H1 (cell line): ENCODE data around the gene RBMS2. TPM values are rescaled to one million over a fixed set of nuclear protein-coding genes. Genes with fewer than 3 reads are reported as not detected.

Experiments used
- CTCF ChIA-PET: fragments of 300-600 bp; sonication (Branson Sonifier 250); formaldehyde crosslinking; loops from one replicate; lab custom pipeline; 2021; ENCODE audit not compliant: partially characterized antibody; lab: Charles Lee
- POLR2A ChIA-PET: fragments of 300-600 bp; sonication (Branson Sonifier 250); formaldehyde crosslinking; loops from one replicate; lab custom pipeline; 2021; ENCODE audit warnings: inconsistent platforms; ENCODE audit not compliant: partially characterized antibody; lab: Charles Lee
- DNase-seq, 2 experiments: peaks; one replicate each; pipeline versions ENCODE4 v3.0.0 to v3.0.0-alpha.2; 2010 to 2022; ENCODE audit warnings: low spot score in 2 of 2, low read depth in 1 of 2, mixed read lengths in 1 of 2
- FAIRE-seq: peaks from 2 replicates; lab custom pipeline; 2011; peaks lifted over from hg19 to GRCh38; lab: Jason Lieb, UNC
- H2AFZ ChIP-seq: 2 replicates; pipeline ENCODE4 v1.8.1; 2012; ENCODE audit warnings: low read length, inconsistent platforms
- H2AK5ac ChIP-seq: 2 replicates; pipeline ENCODE4 v1.6.1; 2013; ENCODE audit warnings: low read depth, low read length
- H2BK120ac ChIP-seq: replicated peaks from 2 replicates; pipeline ENCODE3; 2013; ENCODE audit warnings: low read depth, low read length, inconsistent platforms
- H2BK12ac ChIP-seq: 2 replicates; pipeline ENCODE4 v1.6.1; 2013; ENCODE audit warnings: low read depth, low read length
- H2BK15ac ChIP-seq: 2 replicates; pipeline ENCODE4 v1.6.1; 2013; ENCODE audit warnings: low read length
- H2BK20ac ChIP-seq: 2 replicates; pipeline ENCODE4 v1.6.1; 2013; ENCODE audit warnings: low read length
- H2BK5ac ChIP-seq: 2 replicates; pipeline ENCODE4 v1.6.1; 2013; ENCODE audit warnings: low read depth, low read length
- H3K14ac ChIP-seq: 2 replicates; pipeline ENCODE4 v1.6.1; 2013; ENCODE audit warnings: inconsistent platforms; ENCODE audit not compliant: insufficient read length
- H3K18ac ChIP-seq: 2 replicates; pipeline ENCODE4 v1.6.1; 2013; ENCODE audit warnings: low read length; ENCODE audit errors: extremely low read depth
- H3K23ac ChIP-seq: 2 replicates; pipeline ENCODE4 v1.6.1; 2013; ENCODE audit warnings: inconsistent platforms; ENCODE audit not compliant: insufficient read length
- H3K23me2 ChIP-seq: 2 replicates; pipeline ENCODE4 v1.6.1; 2013; ENCODE audit warnings: low read depth, low read length
- H3K27ac ChIP-seq: 2 replicates; pipeline ENCODE4 v1.6.1; 2011; ENCODE audit warnings: low read depth, low read length, inconsistent platforms
- H3K27me3 ChIP-seq, 4 experiments: replicated peaks in 1 of 4; 1 replicate in 1 of 4; 2 replicates in 3 of 4; pipeline versions ENCODE4 v1.6.1 to v1.8.1; 2011 to 2013; ENCODE audit warnings: low read length in 3 of 4, mild to moderate bottlenecking in 3 of 4, inconsistent platforms in 2 of 4, mixed read lengths in 2 of 4, moderate library complexity in 1 of 4; ENCODE audit not compliant: control insufficient read depth in 3 of 4, insufficient read depth in 3 of 4; ENCODE audit errors: extremely low read depth in 1 of 4
- H3K36me3 ChIP-seq, 4 experiments: 2 replicates each; pipeline versions ENCODE4 v1.6.1 to v1.8.1; 2011 to 2013; ENCODE audit warnings: mild to moderate bottlenecking in 4 of 4, low read length in 3 of 4, moderate library complexity in 2 of 4, control low read depth in 1 of 4, inconsistent platforms in 1 of 4; ENCODE audit not compliant: insufficient read depth in 4 of 4, control insufficient read depth in 2 of 4
- H3K4ac ChIP-seq: replicated peaks from 2 replicates; pipeline ENCODE3; 2013; ENCODE audit warnings: low read length, low read depth, mixed read lengths, inconsistent platforms; ENCODE audit not compliant: insufficient read length
- H3K4me1 ChIP-seq, 4 experiments: replicated peaks in 1 of 4; 1 replicate in 1 of 4; 2 replicates in 3 of 4; pipeline versions ENCODE4 v1.6.1 to v1.8.1; 2011 to 2013; ENCODE audit warnings: low read length in 3 of 4, inconsistent platforms in 2 of 4, mixed read lengths in 1 of 4; ENCODE audit not compliant: insufficient read depth in 4 of 4, control insufficient read depth in 3 of 4
- H3K4me2 ChIP-seq, 2 experiments: 2 replicates each; pipeline versions ENCODE4 v1.6.1 to v1.8.1; 2011 to 2013; ENCODE audit warnings: low read depth in 2 of 2, low read length in 2 of 2, control low read depth in 1 of 2, inconsistent platforms in 1 of 2, mild to moderate bottlenecking in 1 of 2; ENCODE audit not compliant: insufficient read depth in 1 of 2
- H3K4me3 ChIP-seq, 4 experiments: fragments of 200-600, 300-600 bp in 1 of 4; sonication (generic), shearing (Covaris generic), sonication (Bioruptor Twin) in 1 of 4; 2 replicates each; pipeline versions ENCODE4 v1.5.1 to v1.8.1; 2011 to 2016; ENCODE audit warnings: low read length in 4 of 4, low read depth in 3 of 4, control low read depth in 2 of 4, inconsistent platforms in 2 of 4, mild to moderate bottlenecking in 2 of 4, mixed read lengths in 1 of 4, moderate library complexity in 1 of 4; ENCODE audit not compliant: insufficient read depth in 2 of 4; ENCODE audit errors: extremely low read depth in 1 of 4
- H3K56ac ChIP-seq: replicated peaks from 2 replicates; pipeline ENCODE3; 2013; ENCODE audit warnings: low read depth, mild to moderate bottlenecking, mixed read lengths, low read length, inconsistent platforms; ENCODE audit not compliant: insufficient read length
- H3K79me1 ChIP-seq: 2 replicates; pipeline ENCODE4 v1.6.1; 2013; ENCODE audit warnings: low read depth, low read length, control low read depth
- H3K79me2 ChIP-seq, 2 experiments: 2 replicates each; pipeline versions ENCODE4 v1.6.1 to v1.8.1; 2012 to 2013; ENCODE audit warnings: low read length in 2 of 2, mild to moderate bottlenecking in 2 of 2, inconsistent platforms in 1 of 2; ENCODE audit not compliant: insufficient read depth in 2 of 2, control insufficient read depth in 1 of 2
- H3K9ac ChIP-seq, 4 experiments: replicated peaks in 1 of 4; 1 replicate in 1 of 4; 2 replicates in 3 of 4; pipeline versions ENCODE4 v1.6.1 to v1.8.1; 2011 to 2013; ENCODE audit warnings: low read depth in 3 of 4, low read length in 3 of 4, control low read depth in 2 of 4, mild to moderate bottlenecking in 2 of 4, moderate library complexity in 2 of 4, inconsistent platforms in 1 of 4; ENCODE audit errors: extremely low read depth in 1 of 4
- H3K9me3 ChIP-seq, 2 experiments: 2 replicates each; pipeline versions ENCODE4 v1.6.1 to v1.8.1; 2012 to 2013; ENCODE audit warnings: mild to moderate bottlenecking in 2 of 2, moderate library complexity in 2 of 2, control low read depth in 1 of 2, inconsistent platforms in 1 of 2, low read depth in 1 of 2, low read length in 1 of 2, mixed read lengths in 1 of 2; ENCODE audit not compliant: insufficient read depth in 2 of 2
- H4K20me1 ChIP-seq, 2 experiments: replicated peaks in 1 of 2; 2 replicates each; pipeline versions ENCODE3 to v1.8.1; 2011 to 2013; ENCODE audit warnings: inconsistent platforms in 2 of 2, low read length in 2 of 2, mild to moderate bottlenecking in 1 of 2; ENCODE audit not compliant: insufficient read depth in 2 of 2, control insufficient read depth in 1 of 2
- H4K5ac ChIP-seq: 2 replicates; pipeline ENCODE4 v1.6.1; 2013; ENCODE audit warnings: low read length, low read depth, mixed read lengths, inconsistent platforms; ENCODE audit not compliant: insufficient read length
- H4K8ac ChIP-seq: 2 replicates; pipeline ENCODE4 v1.8.0; 2013; ENCODE audit warnings: mild to moderate bottlenecking, moderate library complexity, low read length, inconsistent platforms; ENCODE audit not compliant: insufficient read depth; ENCODE audit errors: extremely low read depth
- H4K91ac ChIP-seq: replicated peaks from 2 replicates; pipeline ENCODE3; 2013; ENCODE audit warnings: low read length, mixed read lengths, inconsistent platforms; ENCODE audit not compliant: insufficient read length
- CHD2 ChIP-seq: IDR thresholded peaks from 2 replicates; pipeline ENCODE4 v1.6.1; 2012; ENCODE audit warnings: low read length, improper control_type of control experiment
- CTBP2 ChIP-seq: IDR thresholded peaks from 2 replicates; pipeline ENCODE4 v1.7.0; 2011; ENCODE audit warnings: borderline replicate concordance, mild to moderate bottlenecking, moderate library complexity, mixed read lengths, low read length; ENCODE audit not compliant: insufficient read depth, insufficient read length
- HDAC6 ChIP-seq: IDR thresholded peaks from one replicate; pipeline ENCODE4 v1.7.1; 2012; ENCODE audit warnings: low read depth, mild to moderate bottlenecking, inconsistent platforms, low read length, moderate library complexity
- JUN ChIP-seq: IDR thresholded peaks from 2 replicates; pipeline ENCODE4 v1.6.1; 2011; ENCODE audit warnings: low read depth, mild to moderate bottlenecking, improper control_type of control experiment, low read length
- KDM4A ChIP-seq: IDR thresholded peaks from one replicate; pipeline ENCODE4 v1.7.1; 2012; ENCODE audit warnings: low read depth, mild to moderate bottlenecking, moderate library complexity, low read length, inconsistent platforms; ENCODE audit not compliant: severe bottlenecking
- NRF1 ChIP-seq: IDR thresholded peaks from 2 replicates; pipeline ENCODE4 v1.6.1; 2011; ENCODE audit warnings: mild to moderate bottlenecking, low read depth, low read length, improper control_type of control experiment
- POLR2A ChIP-seq, 2 experiments: IDR thresholded peaks; 1 replicate in 1 of 2; 2 replicates in 1 of 2; pipeline ENCODE4 v1.6.1; 2011; ENCODE audit warnings: low read depth in 2 of 2, low read length in 2 of 2, mild to moderate bottlenecking in 2 of 2; ENCODE audit errors: control extremely low read depth in 1 of 2
- POLR2AphosphoS5 ChIP-seq: IDR thresholded peaks from 2 replicates; pipeline ENCODE4 v1.6.1; 2011; ENCODE audit warnings: low read depth, low read length
- RFX5 ChIP-seq: IDR thresholded peaks from 2 replicates; pipeline ENCODE4 v1.6.1; 2011; ENCODE audit warnings: low read depth, low read length, improper control_type of control experiment, borderline replicate concordance
- RXRA ChIP-seq: IDR thresholded peaks from 2 replicates; pipeline ENCODE4 v1.6.1; 2011; ENCODE audit warnings: low read depth, mild to moderate bottlenecking, low read length, moderate library complexity; ENCODE audit not compliant: insufficient read depth
- TEAD4 ChIP-seq: IDR thresholded peaks from 2 replicates; pipeline ENCODE4 v1.6.1; 2012; ENCODE audit warnings: low read depth, low read length, inconsistent platforms, mixed read lengths
- YY1 ChIP-seq: IDR thresholded peaks from 2 replicates; pipeline ENCODE4 v1.6.1; 2011; ENCODE audit warnings: low read depth, mild to moderate bottlenecking, low read length
- WGBS, 2 experiments: shearing (Covaris generic) in 1 of 2; methylation state at CpG; one replicate each; pipeline versions ENCODE4 v1.1.6 to v1.1.7; 2013 to 2015; ENCODE audit warnings: low lambda C conversion rate in 2 of 2, mixed read lengths in 2 of 2, inconsistent platforms in 1 of 2, low coverage in 1 of 2, missing lambda C conversion rate in 1 of 2; ENCODE audit not compliant: insufficient replicate concordance in 2 of 2, insufficient coverage in 1 of 2, insufficient read length in 1 of 2; ENCODE audit errors: extremely low coverage in 1 of 2, missing lambda C conversion rate in 1 of 2; 5-methylcytosine and 5-hydroxymethylcytosine counted together
- polyA plus RNA-seq, 7 experiments: library from polyadenylated mRNA; depleted of rRNA in 3 of 7; stranded (reverse) in 5 of 7; unstranded in 2 of 7; fragments of >200 nt in 5 of 7; fragments of 200-250 nt in 2 of 7; gene quantifications; 1 replicate in 5 of 7; 2 replicates in 1 of 7; 4 replicates in 1 of 7; pipeline versions ENCODE4 v1.2.1 to v1.2.3, GENCODE V29; 2011 to 2013; ENCODE audit warnings: missing spikeins in 2 of 7, mixed read lengths in 2 of 7
- total RNA-seq: library from RNA; stranded (reverse); fragmentation: NEBNext Ultra II Directional; extraction: Animal tissue kit (Norgen Biotek cat#: 25700); gene quantifications from 2 replicates; pipeline ENCODE4 v1.2.1, GENCODE V29; 2021

Gene RBMS2
- total and polyA plus RNA-seq, 2 of the 8 experiments (the other 6 are each of a cell fraction or from before 2014, with no cell fraction given) = 9.6 to 31.3 TPM

DNA sequence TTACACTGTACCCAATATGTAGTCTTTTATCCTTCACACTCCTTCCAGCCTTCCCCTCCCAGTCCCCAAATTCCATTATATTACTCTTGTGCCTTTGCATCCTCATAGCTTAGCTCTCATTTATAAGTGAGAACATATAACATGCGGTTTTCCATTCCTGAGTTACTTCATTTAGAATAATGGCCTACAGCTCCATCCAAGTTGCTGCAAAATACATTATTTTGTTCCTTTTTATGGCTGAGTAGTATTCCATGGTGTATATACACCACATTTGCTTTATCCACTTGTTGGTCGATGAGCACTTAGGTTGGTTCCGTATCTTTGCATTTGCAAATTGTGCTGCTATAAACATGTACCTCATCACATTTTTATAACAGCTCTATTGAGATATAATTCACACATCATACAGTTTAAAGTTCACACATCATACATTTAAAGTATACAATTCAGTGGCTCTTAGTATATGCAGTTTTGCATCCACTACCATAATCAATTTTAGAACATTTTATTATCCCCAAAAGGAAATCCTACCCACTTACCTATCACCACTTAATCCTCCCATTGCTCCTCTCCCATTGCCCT is 23.5 kb downstream of the RBMS2 start:
- Histone ChIP-seq H3K79me2 (no peaks in the 10 kb centered on the region), H2BK120ac (no peak overlapping the region), H3K79me1 (peaks cover 2% of the 10 kb centered on the region; the same call in 1 of the 2 replicates), H2BK20ac (no peak overlapping the region), H3K36me3 (no peaks in the 10 kb centered on the region), H2AFZ (no peak overlapping the region), H4K20me1 (no peaks in the 10 kb centered on the region), H3K27ac (no peak overlapping the region), H3K23me2 (no peaks in the 10 kb centered on the region), H3K56ac (no peak overlapping the region), H4K8ac (no peak overlapping the region), H3K4me3 (no peak overlapping the region), H4K5ac (no peak overlapping the region), H3K23ac (no peak overlapping the region), H3K9me3 (no peaks in the 10 kb centered on the region), H2BK15ac (no peak overlapping the region), H2AK5ac (no peak overlapping the region), H3K27me3 (no peaks in the 10 kb centered on the region), H3K4me1 (no peaks in the 10 kb centered on the region), H3K9ac (no peak overlapping the region), H3K4me2 (no peak overlapping the region), H3K14ac (no peak overlapping the region), H3K4ac (no peak overlapping the region), H2BK5ac (no peak overlapping the region), H4K91ac (no peak overlapping the region), H2BK12ac (no peak overlapping the region), H3K18ac (no peak overlapping the region)
- 94% methylated on average over 3 of the region's 3 CpGs; no CpG with 5 or more reads in 1 of the 2 experiments for WGBS, 2 experiments
- no peak for TF ChIP-seq NRF1
- no peak for TF ChIP-seq POLR2A (IDR thresholded peaks at IDR 0.05; ENCODE audit: control extremely low read depth in 1 of 2, low read depth in 2 of 2, low read length in 2 of 2)
- no peak for TF ChIP-seq YY1
- TF ChIP-seq RXRA = no peak
- no peak for TF ChIP-seq KDM4A
- TF ChIP-seq RFX5 = no peak
- TF ChIP-seq POLR2AphosphoS5 = no peak
- TF ChIP-seq CHD2 = no peak
- no peak for TF ChIP-seq HDAC6
- no peak for TF ChIP-seq TEAD4
- no peak for TF ChIP-seq JUN
- no peak for TF ChIP-seq CTBP2
- ChIA-PET CTCF (interaction anchor here (1.2 to 1.4 kb wide), 2 partner anchors 12 to 31 kb away, joined by 4 to 6 read pairs; no protein-coding TSS in a partner anchor), POLR2A (interaction anchor here (1.1 to 2.0 kb wide), 2 partner anchors 12 to 24 kb away, joined by 3 to 7 read pairs; partner anchors contain the start of gene RBMS2)
- DNase-seq (no peak), FAIRE-seq (no peak)
